GDM1 (cell line): Measurements from ENCODE around the gene EVI2B.
"Not testable (repeated sequence)": the region's sequence is repeated elsewhere in the genome, so short reads cannot be mapped to it uniquely, and the experiment has no call there.

ENCODE experiments used
- DNase-seq: peaks from one replicate; lab custom pipeline; 2025; lab: John Stamatoyannopoulos, UW

Gene EVI2B

GRCh38 chr17:31310260-31310659 is 3.6 kb downstream of the EVI2B start:
- no peak for DNase-seq

GRCh38 chr17:31309556-31309955 is 4.3 kb downstream of the EVI2B start:
- DNase-seq = peak; percentile 69

DNA sequence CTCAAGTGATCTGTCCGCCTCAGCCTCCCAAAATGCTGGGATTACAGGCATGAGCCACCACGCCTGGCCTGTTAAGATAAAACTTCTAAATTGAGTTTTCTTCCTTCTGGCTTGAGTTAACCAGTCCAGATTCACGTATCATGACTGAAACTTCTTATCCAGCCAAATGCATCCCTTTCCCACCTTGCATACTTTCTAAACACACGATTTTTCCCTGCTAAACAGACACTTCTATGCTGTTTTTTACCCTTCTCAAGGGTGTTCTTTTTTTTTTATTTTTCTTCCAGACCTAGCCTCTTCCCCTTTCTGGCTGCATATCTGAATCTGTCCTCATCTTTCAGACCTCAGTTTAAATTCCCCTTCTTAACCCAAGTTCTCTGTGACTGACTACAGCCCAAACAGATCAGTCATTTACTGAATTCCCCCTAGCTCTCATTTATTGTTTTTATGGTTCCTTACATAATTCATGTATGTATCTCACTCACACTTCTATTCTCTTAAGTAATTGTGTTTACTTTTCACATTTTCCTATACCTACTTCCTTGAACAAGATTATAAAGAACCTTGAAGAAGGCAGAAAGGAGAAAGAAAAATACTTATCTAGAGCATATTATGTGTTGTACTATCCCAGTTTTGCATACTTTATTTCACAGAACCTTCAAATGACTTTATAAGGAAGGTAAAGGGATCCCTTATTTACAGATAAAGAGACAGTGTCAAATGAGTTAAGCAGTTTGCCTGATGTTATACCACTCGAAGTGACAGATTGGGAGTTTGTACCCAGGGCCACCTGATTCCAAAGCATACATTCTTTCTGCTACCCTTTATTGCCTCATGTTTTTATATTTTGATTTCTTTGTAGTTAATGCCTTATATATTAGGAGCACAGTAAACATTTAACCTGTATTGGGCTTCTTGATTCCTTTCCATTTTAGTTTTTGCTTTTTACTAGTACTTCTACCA is 5.2 kb downstream of the EVI2B start:
- peak; percentile 55 for DNase-seq

DNA sequence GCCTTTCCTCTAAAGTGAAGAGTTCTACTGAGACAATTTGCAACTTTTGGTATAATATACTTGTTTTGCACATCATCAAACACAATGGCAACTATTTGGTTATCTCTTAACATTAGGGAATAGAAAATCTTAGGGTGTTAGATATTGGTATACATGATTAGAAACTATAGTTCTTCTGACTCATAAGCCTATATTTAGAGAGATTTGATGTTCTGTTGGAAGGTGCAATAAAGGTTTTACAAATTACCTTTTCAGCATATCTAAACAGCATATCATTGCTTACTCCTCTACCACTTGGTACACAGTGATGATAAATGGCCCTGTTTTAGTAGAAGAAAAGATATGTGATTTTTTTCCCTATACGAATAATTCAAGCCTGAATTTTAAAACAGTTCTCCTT is 6.2 kb downstream of the EVI2B start:
- no peak for DNase-seq

GRCh38 chr17:31299624-31300023 is 14.2 kb downstream of the EVI2B start:
- no peak for DNase-seq

- DNase-seq = no peak
Observed at GRCh38 chr17:31297090-31297489, 16.8 kb downstream of the EVI2B start, which contains the start of gene OMG. TSS of gene OMG (minus strand) at chr17:31297239. CDS start at chr17:31296331, 908 bp downstream.

DNA sequence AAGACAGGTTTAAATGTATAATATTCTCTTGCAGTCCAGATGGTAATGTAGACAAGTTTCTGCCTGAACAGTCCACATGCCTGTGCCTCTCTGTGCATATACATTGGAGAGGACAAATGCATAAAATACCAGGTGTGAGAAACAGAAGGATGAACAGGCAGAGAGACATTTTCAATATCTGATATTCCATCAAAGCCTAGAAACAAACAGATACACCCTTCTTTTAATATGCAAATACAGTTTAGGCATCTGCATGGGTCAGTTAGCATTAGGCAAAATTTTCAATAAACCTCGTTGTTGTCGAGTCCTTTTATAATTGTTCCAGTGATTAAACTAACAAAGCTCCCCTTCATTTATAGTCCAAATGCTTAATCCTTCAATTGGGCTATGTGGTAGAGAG is 17.7 kb downstream of the EVI2B start:
- DNase-seq = no peak

DNA sequence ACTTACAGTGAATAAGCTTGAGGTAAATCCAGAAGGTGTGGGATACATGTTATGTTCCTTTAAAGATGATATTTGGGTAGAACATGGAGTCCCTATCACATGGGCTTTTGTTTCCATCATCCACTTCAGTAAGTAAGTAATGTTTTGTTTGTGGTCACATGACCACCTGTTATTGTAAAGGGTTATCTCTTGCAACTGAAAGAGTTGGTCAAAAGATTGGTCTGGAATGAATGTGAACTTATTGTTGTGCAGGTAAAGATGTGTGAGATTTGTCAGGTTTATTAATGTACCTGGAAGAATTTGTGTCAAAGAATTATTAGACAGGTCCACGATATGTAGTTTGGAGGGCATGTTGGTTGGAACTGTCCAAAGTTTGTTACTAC is 18.4 kb downstream of the EVI2B start:
- DNase-seq = no peak

DNA sequence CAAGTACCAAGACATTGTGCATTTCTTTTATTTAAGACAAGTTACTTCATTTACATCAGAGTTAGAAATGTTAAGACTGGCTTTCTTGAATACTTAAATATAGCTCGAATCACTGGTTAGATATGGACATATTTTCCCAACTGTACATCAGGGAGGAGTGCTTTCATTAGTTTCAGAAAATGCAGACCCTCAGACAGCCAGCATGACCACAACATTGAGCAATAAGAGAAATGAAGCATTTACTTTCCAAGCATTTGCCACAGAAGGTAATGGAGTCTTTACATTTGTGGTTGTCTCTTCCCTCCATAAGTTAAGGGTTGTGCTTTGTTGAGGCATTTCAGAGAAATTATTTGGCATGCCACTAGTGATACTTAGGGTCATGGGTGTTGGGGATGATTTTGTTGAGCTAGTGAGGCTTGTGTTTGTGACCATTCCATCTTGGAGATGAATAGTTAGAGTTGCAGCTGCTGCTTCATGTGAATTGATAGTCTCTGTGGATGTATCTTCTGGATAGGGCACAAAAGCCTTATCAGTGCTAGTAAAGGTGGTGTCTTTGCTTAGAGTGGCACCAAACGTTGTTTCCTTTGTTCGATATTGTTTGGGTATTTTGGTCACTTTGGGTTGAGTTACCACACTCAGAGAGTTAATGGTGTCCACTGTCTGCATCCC is 18.9 kb downstream of the EVI2B start:
- no peak for DNase-seq

GRCh38 chr17:31294231-31294630 is 19.6 kb downstream of the EVI2B start:
- DNase-seq = no peak

GRCh38 chr17:31293581-31293980 is 20.3 kb downstream of the EVI2B start:
- DNase-seq = no peak

- no peak for DNase-seq
Observed at GRCh38 chr17:31291820-31292219, 22.0 kb downstream of the EVI2B start.

- DNase-seq = no peak
Observed at GRCh38 chr17:31289790-31290189, 24.1 kb downstream of the EVI2B start.

GRCh38 chr17:31287932-31288331 is 25.9 kb downstream of the EVI2B start:
- not testable (repeated sequence) for DNase-seq

- DNase-seq = no peak
Observed at GRCh38 chr17:31286587-31286986, 27.3 kb downstream of the EVI2B start.

GRCh38 chr17:31283841-31284240 is 30.0 kb downstream of the EVI2B start:
- DNase-seq = no peak

- DNase-seq = no peak
Observed at GRCh38 chr17:31281061-31281460, 32.8 kb downstream of the EVI2B start.

DNA sequence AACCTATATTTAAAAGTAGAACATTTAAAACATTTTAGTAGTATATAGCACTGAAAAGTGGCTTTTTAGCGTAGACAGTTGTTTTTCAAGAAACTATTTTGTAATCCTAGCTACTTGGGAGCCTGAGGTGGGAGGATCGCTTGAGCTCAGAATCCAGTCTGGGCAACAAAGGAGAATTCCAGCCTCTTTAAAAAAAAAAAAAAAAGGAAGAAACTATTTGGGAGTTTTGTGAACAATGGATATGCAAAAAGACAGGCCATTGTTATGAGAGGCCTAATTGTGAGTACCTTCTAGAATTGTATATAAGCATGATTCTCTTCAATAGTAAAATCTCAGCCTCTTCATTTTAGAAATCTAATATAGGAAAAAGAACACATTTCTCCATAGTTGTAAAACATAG is 34.5 kb downstream of the EVI2B start:
- DNase-seq = no peak

GRCh38 chr17:31275116-31275515 is 38.7 kb downstream of the EVI2B start:
- DNase-seq = no peak

GRCh38 chr17:31274252-31274651 is 39.6 kb downstream of the EVI2B start:
- no peak for DNase-seq

DNA sequence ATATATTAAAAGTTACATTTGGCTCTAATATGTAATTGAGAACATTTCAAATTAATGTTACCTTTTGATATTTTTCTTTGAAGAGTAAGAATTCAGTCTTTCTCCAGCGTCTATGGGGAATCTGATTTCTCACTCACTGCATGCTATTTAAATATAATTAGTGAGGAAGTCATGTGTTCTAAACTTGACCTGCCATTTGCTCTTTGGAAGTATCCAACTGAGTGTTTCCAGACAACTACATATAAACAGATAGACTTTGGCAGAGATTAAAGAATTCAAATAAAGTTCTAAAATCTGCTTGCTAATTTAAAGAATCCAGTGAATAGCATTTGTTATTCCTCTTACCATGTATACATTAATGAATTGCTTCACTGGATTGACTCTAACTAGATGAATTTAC is 40.3 kb downstream of the EVI2B start:
- no peak for DNase-seq

DNA sequence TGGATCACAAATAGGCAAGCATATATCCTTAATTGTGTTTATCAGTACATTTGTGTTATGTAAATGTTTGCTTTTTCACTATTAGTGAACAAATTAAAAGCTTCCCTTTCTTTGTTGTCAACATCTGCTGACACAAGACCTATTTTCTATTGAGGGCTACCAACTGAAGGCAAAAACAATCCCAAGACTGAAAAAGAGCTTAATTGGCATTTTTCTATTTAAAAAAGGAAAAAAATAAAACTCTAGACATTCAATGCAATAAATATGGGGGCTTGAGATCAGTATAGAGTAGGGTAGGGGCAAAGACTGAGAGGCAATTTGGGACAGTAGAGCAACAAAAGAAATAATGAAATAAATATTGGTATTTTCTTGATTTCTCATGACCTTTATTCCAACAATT is 41.1 kb downstream of the EVI2B start:
- DNase-seq = no peak

DNA sequence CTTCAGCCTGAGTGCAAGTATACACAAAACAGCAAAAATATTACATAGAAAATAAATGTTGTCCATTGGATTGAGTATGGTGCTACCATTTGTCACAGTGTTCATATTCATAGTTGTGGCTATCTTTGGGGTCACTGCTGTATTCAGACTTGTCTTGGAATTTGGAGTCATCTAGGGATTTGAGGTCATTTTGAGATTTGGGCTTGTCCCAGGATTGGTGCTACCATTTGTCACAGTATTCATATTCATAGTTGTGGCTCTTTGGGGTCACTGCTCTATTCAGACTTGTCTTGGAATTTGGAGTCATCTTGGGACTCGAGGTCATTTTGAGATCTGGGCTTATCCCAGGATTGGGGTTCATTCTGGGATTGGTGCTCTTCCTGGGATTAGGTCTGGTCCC is 41.6 kb downstream of the EVI2B start:
- DNase-seq = no peak
